DMS153 treated with DMSO at 0.1 percent for 48 hours (cell line): Measurements from ENCODE around the gene SLC13A5.
"Not testable (repeated sequence)": the region's sequence is repeated elsewhere in the genome, so short reads cannot be mapped to it uniquely, and the experiment has no call there.

Experiments used
- DNase-seq: peaks from one replicate; lab custom pipeline; 2025; ENCODE audit not compliant: unreplicated experiment; lab: John Stamatoyannopoulos, UW

The SLC13A5 gene

GRCh38 chr17:6666557-6666956 lies 46.6 kb downstream of the SLC13A5 start:
- DNase-seq = no peak

- DNase-seq = no peak
Observed at GRCh38 chr17:6666077-6666521, 47.1 kb downstream of the SLC13A5 start.

- DNase-seq = not testable (repeated sequence)
Observed at GRCh38 chr17:6663200-6663599, 50.0 kb downstream of the SLC13A5 start.

- DNase-seq = no peak
Observed at GRCh38 chr17:6661464-6661848, 51.7 kb downstream of the SLC13A5 start.

GRCh38 chr17:6660805-6661463 lies 52.2 kb downstream of the SLC13A5 start:
- DNase-seq = no peak

- DNase-seq = no peak
Observed at GRCh38 chr17:6660101-6660500, 53.1 kb downstream of the SLC13A5 start.

GRCh38 chr17:6658411-6658810 lies 54.8 kb downstream of the SLC13A5 start:
- not testable (repeated sequence) for DNase-seq

GRCh38 chr17:6657633-6658287 lies 55.4 kb downstream of the SLC13A5 start:
- DNase-seq = no peak

GRCh38 chr17:6656797-6657632 lies 56.2 kb downstream of the SLC13A5 start:
- not testable (repeated sequence) for DNase-seq

GRCh38 chr17:6655732-6656361 lies 57.3 kb downstream of the SLC13A5 start:
- DNase-seq = not testable (repeated sequence)

- DNase-seq = no peak
Observed at GRCh38 chr17:6654841-6655731, 58.1 kb downstream of the SLC13A5 start.

GRCh38 chr17:6651919-6652452 lies 61.2 kb downstream of the SLC13A5 start:
- DNase-seq = no peak

- peak; percentile 57 for DNase-seq
Observed at GRCh38 chr17:6651354-6651918, 61.7 kb downstream of the SLC13A5 start, which contains the start of the genes C17orf100 and MED31. C17orf100 (plus strand) TSS chr17:6651762; CDS start chr17:6651914, 152 bp downstream. MED31 (minus strand) TSS chr17:6651605; CDS start chr17:6651528, 77 bp downstream.

GRCh38 chr17:6648181-6648580 lies 65.0 kb downstream of the SLC13A5 start:
- DNase-seq = no peak

GRCh38 chr17:6643451-6644125 lies 69.6 kb downstream of the SLC13A5 start:
- no peak for DNase-seq

GRCh38 chr17:6642592-6642991 lies 70.6 kb downstream of the SLC13A5 start:
- DNase-seq = no peak

- no peak for DNase-seq
Observed at GRCh38 chr17:6641247-6641863, 71.8 kb downstream of the SLC13A5 start.

- peak; percentile 36 for DNase-seq
Observed at GRCh38 chr17:6640536-6641246, 72.5 kb downstream of the SLC13A5 start, which contains the start of the genes KIAA0753 and TXNDC17. KIAA0753 (minus strand) TSS chr17:6640711; CDS start chr17:6635103, 5,608 bp downstream. TXNDC17 (plus strand) TSS chr17:6641060; CDS start chr17:6641083, 23 bp downstream.
